DMS114 treated with DMSO at 0.1 percent for 48 hours (cell line): ENCODE data around the gene SAAL1.

Source experiments
- DNase-seq: peaks from one replicate; lab custom pipeline; 2025; ENCODE audit not compliant: unreplicated experiment; lab: John Stamatoyannopoulos, UW

The SAAL1 gene

GRCh38 chr11:18088966-18089365 lies 16.9 kb downstream of the SAAL1 start:
- DNase-seq = no peak

- DNase-seq = no peak
Measured at GRCh38 chr11:18088366-18088765, 17.5 kb downstream of the SAAL1 start.

DNA sequence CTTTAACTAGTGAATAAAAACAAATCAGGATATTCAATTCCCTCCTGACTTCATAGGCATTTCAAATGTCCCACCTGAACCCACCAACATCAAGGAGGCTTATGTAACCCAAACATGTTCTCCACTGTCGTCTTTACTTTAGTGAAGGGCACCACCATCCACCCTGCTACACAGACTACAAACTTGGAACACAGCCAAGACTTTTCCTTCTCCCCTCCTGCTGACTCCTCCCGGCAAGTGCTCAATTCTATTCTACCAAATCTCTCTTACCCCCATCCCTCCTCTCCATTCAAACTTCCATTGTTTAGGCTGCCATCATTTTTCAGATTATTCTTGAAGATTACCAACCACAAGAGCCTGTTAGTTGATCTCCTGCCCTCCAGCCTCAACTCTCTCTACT lies 24.3 kb downstream of the SAAL1 start:
- DNase-seq = no peak

- DNase-seq = no peak
Measured at GRCh38 chr11:18080451-18080850, 25.4 kb downstream of the SAAL1 start.

- no peak for DNase-seq
Measured at GRCh38 chr11:18078909-18079308, 27.0 kb downstream of the SAAL1 start.

GRCh38 chr11:18075444-18075843 lies 30.4 kb downstream of the SAAL1 start:
- DNase-seq = no peak

- DNase-seq = no peak
Measured at GRCh38 chr11:18071098-18071705, 34.7 kb downstream of the SAAL1 start.

GRCh38 chr11:18067372-18067771 lies 38.5 kb downstream of the SAAL1 start:
- DNase-seq = no peak

- no peak for DNase-seq
Measured at GRCh38 chr11:18066626-18067025, 39.3 kb downstream of the SAAL1 start.

- DNase-seq = no peak
Measured at GRCh38 chr11:18065572-18065971, 40.3 kb downstream of the SAAL1 start.

- DNase-seq = no peak
Measured at GRCh38 chr11:18064450-18065054, 41.3 kb downstream of the SAAL1 start.

DNA sequence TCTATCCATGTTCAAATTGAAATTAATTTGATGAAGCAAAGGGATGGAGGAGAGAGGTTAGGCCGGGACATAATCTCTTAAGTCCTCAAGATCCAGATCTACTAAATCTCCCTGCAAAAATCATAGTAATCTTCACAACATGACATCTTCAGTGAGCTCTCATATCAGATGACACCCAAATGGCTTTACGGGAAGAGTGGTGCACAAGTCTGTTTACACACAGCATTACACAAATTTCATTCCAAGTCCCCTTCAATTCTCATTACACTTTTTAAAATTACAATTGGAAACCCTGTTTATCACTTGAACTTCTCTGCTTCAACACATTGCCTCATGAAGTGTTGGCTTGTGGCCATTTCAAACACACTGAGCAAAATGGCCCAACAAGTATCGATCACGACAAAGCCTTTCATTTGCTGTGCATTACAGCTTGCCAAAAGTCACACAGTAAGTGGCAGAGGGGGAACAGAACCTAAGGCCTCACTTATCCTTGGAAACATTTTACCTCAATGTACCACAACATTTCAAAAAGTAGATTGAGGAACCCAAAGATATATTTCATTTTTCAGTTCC lies 41.9 kb downstream of the SAAL1 start:
- DNase-seq = no peak

GRCh38 chr11:18063125-18063524 lies 42.8 kb downstream of the SAAL1 start:
- no peak for DNase-seq

DNA sequence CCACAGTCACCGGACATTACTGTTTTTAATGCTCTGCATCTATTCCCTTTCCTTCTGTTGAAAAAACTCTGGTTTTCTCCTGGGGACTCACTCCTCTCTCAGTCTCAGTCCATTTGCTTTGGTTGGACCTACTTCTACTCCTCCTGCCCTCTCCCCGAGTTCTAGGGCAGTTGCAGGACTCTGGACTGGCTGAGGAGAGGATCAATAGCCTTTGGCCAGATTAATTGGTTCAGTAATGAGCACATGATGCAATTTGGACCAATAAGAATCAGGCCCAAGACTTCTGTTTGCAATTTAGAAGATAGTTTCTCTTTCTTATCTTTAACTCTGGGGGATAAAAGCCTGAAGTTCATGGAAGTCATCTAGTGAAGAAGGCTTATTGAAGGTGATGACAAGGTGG lies 44.5 kb downstream of the SAAL1 start:
- no peak for DNase-seq

- DNase-seq = no peak
Measured at GRCh38 chr11:18056561-18057181, 49.2 kb downstream of the SAAL1 start.

- no peak for DNase-seq
Measured at GRCh38 chr11:18054511-18055103, 51.3 kb downstream of the SAAL1 start.

DNA sequence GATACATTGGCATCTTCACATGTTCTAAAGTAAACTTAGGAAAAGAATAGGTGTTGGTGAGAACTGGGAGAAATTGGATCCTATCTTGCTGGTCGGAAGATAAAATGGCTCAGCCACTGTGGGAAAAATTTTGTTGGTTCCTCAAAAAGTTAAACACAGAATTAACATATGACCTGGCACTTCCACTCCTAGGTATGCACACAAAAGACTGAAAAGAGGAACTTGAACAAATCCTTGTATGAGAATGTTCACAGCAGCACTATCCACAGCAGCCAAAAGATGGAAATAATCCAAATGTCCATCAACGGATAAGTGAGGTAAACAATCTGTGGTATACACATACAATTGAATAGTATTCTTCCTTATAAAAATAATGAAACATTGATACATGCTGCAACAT lies 55.0 kb downstream of the SAAL1 start:
- no peak for DNase-seq

DNA sequence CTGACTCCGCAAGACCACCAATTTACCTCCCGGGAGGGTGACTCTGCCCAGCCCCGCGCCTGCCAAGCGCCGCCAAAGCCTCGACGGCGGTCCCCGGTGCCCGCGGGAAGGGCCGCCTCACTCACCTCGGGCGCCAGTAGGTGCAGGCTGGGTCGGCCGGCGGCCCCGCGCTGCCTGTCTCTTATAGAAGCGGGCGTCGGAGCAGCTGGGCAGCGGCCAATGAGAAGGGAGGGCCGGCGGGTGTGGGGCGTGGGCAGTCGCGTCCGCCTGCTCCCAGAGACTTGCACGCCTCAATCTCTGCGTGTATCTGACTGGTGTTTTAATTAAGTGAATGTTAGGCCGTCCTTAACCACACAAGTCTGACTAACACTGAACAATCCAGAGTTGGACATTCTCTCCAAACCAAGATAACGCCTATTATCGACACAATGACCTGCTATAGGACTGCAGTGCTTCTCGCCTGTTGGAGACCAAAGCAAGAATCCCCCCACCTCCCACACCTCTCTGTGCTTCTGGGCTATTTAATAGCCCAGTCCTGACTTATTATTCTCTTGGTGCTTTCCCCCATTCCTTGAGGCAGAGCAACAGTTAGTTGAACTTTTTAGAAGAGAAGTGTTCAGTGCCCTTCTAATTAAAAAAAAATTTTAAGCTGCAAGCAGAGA lies 59.6 kb downstream of the SAAL1 start, which contains the start of gene TPH1:
Gene TPH1 (minus strand): TSS at position 154 of the 662 bp plus-strand sequence. CDS start 5,507 bp downstream, outside the sequence.
- no peak for DNase-seq

DNA sequence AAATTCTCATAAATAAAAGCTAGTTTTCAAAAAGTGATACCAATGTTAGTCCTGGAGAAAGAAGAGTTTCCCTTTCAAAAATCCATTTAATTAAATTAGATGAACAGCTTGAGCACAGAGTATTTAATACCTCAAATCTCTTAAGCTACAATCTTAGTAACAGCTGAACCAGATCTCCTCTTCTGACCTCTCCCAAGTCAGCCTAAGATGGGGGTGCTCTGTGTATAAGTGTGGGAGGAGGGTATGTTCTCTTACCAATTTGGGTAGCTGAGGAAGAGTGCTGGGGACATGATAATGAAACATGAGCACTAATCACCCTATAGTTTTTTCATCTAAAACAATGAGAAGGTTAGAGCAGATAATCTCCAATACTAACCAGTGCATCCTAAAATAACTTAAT lies 69.4 kb downstream of the SAAL1 start:
- no peak for DNase-seq
